Measurements from ENCODE around the gene PSAPL1. TPM values are rescaled to one million over a fixed set of nuclear protein-coding genes. Genes with fewer than 3 reads are reported as not detected.

Gene PSAPL1
- total RNA-seq, 1 donor from 2014 or later, result not detected

GRCh38 chr4:7414736-7415510, 19.8 kb downstream of the PSAPL1 start:
- no peak overlapping the region for H3K4me3 ChIP-seq (ENCODE audit: low read depth, low read length)
- no peak for TF ChIP-seq CTCF (conservative IDR thresholded peaks at IDR 0.05; ENCODE audit: low read depth, low read length)
- DNase-seq (ENCODE audit: low read depth), result no peak

DNA sequence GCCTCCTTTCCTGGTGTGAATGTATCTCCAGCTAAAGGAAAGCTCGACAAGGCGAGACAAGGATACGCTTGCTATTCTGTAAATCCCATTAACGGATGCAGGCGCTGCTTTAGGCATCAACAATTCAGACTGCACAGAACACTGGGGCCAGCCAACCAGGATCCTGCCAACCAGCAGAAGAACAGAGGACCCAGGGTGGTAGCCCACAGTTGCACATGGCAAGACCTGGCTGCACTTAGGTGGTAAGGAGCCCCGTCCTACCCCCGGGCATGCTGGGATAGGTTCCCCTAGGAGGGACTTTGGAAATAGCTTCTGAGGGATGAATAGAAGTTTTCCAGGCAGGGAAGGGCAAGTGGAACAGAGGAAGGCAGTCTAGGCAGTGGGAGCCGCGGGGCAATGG, 20.7 kb downstream of the PSAPL1 start:
- no peak for DNase-seq (ENCODE audit: low read depth)
- H3K4me3 ChIP-seq (ENCODE audit: low read depth, low read length), result no peak overlapping the region
- TF ChIP-seq CTCF (conservative IDR thresholded peaks at IDR 0.05; ENCODE audit: low read depth, low read length), result no peak

GRCh38 chr4:7412554-7412912, 22.2 kb downstream of the PSAPL1 start:
- H3K4me3 ChIP-seq (ENCODE audit: low read depth, low read length), result no peak overlapping the region
- no peak for TF ChIP-seq CTCF (conservative IDR thresholded peaks at IDR 0.05; ENCODE audit: low read depth, low read length)
- no peak for DNase-seq (ENCODE audit: low read depth)

- DNase-seq (ENCODE audit: low read depth), result no peak
- no peak overlapping the region for H3K4me3 ChIP-seq (ENCODE audit: low read depth, low read length)
- TF ChIP-seq CTCF (conservative IDR thresholded peaks at IDR 0.05; ENCODE audit: low read depth, low read length), result no peak
These were observed 22.7 kb downstream of the PSAPL1 start for GRCh38 chr4:7411896-7412553.

DNA sequence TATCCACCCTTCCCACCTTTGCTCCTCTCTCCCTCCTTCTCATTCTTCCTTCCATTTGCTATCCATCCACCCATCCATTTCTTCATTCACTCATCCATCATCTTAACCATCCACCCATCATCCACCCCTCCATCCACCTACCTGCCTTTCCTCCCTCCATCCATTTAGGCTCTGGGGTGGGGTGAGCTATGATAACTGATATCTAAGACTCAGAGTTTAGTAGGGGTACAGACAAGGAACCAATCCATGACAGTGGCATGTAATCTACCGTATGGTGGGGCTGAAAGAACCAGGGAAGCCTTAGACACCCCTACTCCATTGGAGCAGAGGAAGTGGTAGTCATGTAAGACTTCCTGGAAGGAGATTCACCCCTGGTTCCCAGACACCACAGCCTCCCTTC, 23.2 kb downstream of the PSAPL1 start:
- DNase-seq (ENCODE audit: low read depth), result no peak
- no peak overlapping the region for H3K4me3 ChIP-seq (ENCODE audit: low read depth, low read length)
- no peak for TF ChIP-seq CTCF (conservative IDR thresholded peaks at IDR 0.05; ENCODE audit: low read depth, low read length)

- no peak for TF ChIP-seq CTCF (conservative IDR thresholded peaks at IDR 0.05; ENCODE audit: low read depth, low read length)
- no peak overlapping the region for H3K4me3 ChIP-seq (ENCODE audit: low read depth, low read length)
- no peak for DNase-seq (ENCODE audit: low read depth)
These were observed 24.3 kb downstream of the PSAPL1 start for GRCh38 chr4:7410446-7410845.

- DNase-seq (ENCODE audit: low read depth), result no peak
- H3K4me3 ChIP-seq (ENCODE audit: low read depth, low read length), result no peak overlapping the region
- TF ChIP-seq CTCF (conservative IDR thresholded peaks at IDR 0.05; ENCODE audit: low read depth, low read length), result no peak
These were observed 26.6 kb downstream of the PSAPL1 start for GRCh38 chr4:7408166-7408565.

Measured in epithelial cell of proximal tubule (primary cell).